ENCODE data around the gene PRRG1. TPM values are rescaled to one million over a fixed set of nuclear protein-coding genes. Genes with fewer than 3 reads are reported as not detected.
"Not testable (repeated sequence)": the region's sequence is repeated elsewhere in the genome, so short reads cannot be mapped to it uniquely, and the experiment has no call there.

The PRRG1 gene
- total RNA-seq, 2 experiments from 2014 or later, result not detected

- peaks cover 1% of the 10 kb centered on the region for H3K9me3 Mint-ChIP-seq
- intact Hi-C loops (cut with micrococcal nuclease), result no loop called here
- H3K4me1 Mint-ChIP-seq (ENCODE audit: low read depth), result no peaks in the 10 kb centered on the region
- CTCF ChIA-PET, result no interaction called here
- no peak overlapping the region for H3K4me3 Mint-ChIP-seq
- no peaks in the 10 kb centered on the region for H3K36me3 Mint-ChIP-seq (ENCODE audit: low read depth)
- DNase-seq, result no peak
- peaks cover 4% of the 10 kb centered on the region for H3K27me3 Mint-ChIP-seq (ENCODE audit: low read depth)
- no peak overlapping the region for H3K27ac Mint-ChIP-seq
These were observed 105.5 kb downstream of the PRRG1 start for GRCh38 chrX:37454537-37455285.

GRCh38 chrX:37455381-37455780 lies 106.2 kb downstream of the PRRG1 start:
- CTCF ChIA-PET, result no interaction called here
- intact Hi-C loops (cut with micrococcal nuclease), result no loop called here
- Mint-ChIP-seq H3K4me1 (ENCODE audit: low read depth) (no peaks in the 10 kb centered on the region), H3K9me3 (peaks cover 1% of the 10 kb centered on the region), H3K36me3 (ENCODE audit: low read depth) (no peaks in the 10 kb centered on the region), H3K27me3 (ENCODE audit: low read depth) (peaks cover 6% of the 10 kb centered on the region), H3K27ac (no peak overlapping the region), H3K4me3 (no peak overlapping the region)
- no peak for DNase-seq

GRCh38 chrX:37460285-37460684 lies 111.1 kb downstream of the PRRG1 start:
- DNase-seq; H3K27me3 Mint-ChIP-seq (ENCODE audit: low read depth); H3K9me3 Mint-ChIP-seq; H3K4me3 Mint-ChIP-seq; H3K36me3 Mint-ChIP-seq (ENCODE audit: low read depth); intact Hi-C loops (cut with micrococcal nuclease); CTCF ChIA-PET; H3K4me1 Mint-ChIP-seq (ENCODE audit: low read depth); H3K27ac Mint-ChIP-seq: not testable (repeated sequence)

GRCh38 chrX:37462346-37462745 lies 113.2 kb downstream of the PRRG1 start:
- no peaks in the 10 kb centered on the region for H3K36me3 Mint-ChIP-seq (ENCODE audit: low read depth)
- DNase-seq, result no peak
- intact Hi-C loops (cut with micrococcal nuclease), result no loop called here
- no peak overlapping the region for H3K27ac Mint-ChIP-seq
- H3K9me3 Mint-ChIP-seq, result peaks cover 1% of the 10 kb centered on the region
- CTCF ChIA-PET, result no interaction called here
- peaks cover 6% of the 10 kb centered on the region for H3K27me3 Mint-ChIP-seq (ENCODE audit: low read depth)
- H3K4me1 Mint-ChIP-seq (ENCODE audit: low read depth), result no peaks in the 10 kb centered on the region
- H3K4me3 Mint-ChIP-seq, result no peak overlapping the region

- no peaks in the 10 kb centered on the region for H3K36me3 Mint-ChIP-seq (ENCODE audit: low read depth)
- no peaks in the 10 kb centered on the region for H3K4me1 Mint-ChIP-seq (ENCODE audit: low read depth)
- no peaks in the 10 kb centered on the region for H3K9me3 Mint-ChIP-seq
- no peak for DNase-seq
- intact Hi-C loops (cut with micrococcal nuclease), result no loop called here
- CTCF ChIA-PET, result no interaction called here
- H3K4me3 Mint-ChIP-seq, result no peak overlapping the region
- H3K27me3 Mint-ChIP-seq (ENCODE audit: low read depth), result no peaks in the 10 kb centered on the region
- H3K27ac Mint-ChIP-seq, result no peak overlapping the region
These were observed 119.1 kb downstream of the PRRG1 start for GRCh38 chrX:37468124-37468739.

- H3K36me3 Mint-ChIP-seq (ENCODE audit: low read depth), result no peaks in the 10 kb centered on the region
- H3K4me3 Mint-ChIP-seq, result no peak overlapping the region
- H3K4me1 Mint-ChIP-seq (ENCODE audit: low read depth), result no peaks in the 10 kb centered on the region
- H3K9me3 Mint-ChIP-seq, result no peaks in the 10 kb centered on the region
- H3K27ac Mint-ChIP-seq, result no peak overlapping the region
- CTCF ChIA-PET, result no interaction called here
- intact Hi-C loops (cut with micrococcal nuclease), result no loop called here
- no peaks in the 10 kb centered on the region for H3K27me3 Mint-ChIP-seq (ENCODE audit: low read depth)
- no peak for DNase-seq
These were observed 121.5 kb downstream of the PRRG1 start for GRCh38 chrX:37470711-37471110.

GRCh38 chrX:37472836-37473235 lies 123.7 kb downstream of the PRRG1 start:
- H3K9me3 Mint-ChIP-seq, result no peaks in the 10 kb centered on the region

GRCh38 chrX:37474478-37474877 lies 125.3 kb downstream of the PRRG1 start:
- no peak overlapping the region for H3K27ac Mint-ChIP-seq
- no peaks in the 10 kb centered on the region for H3K9me3 Mint-ChIP-seq
- intact Hi-C loops (cut with micrococcal nuclease), result no loop called here
- H3K27me3 Mint-ChIP-seq (ENCODE audit: low read depth), result peaks cover 2% of the 10 kb centered on the region
- CTCF ChIA-PET, result no interaction called here
- no peak for DNase-seq
- H3K4me3 Mint-ChIP-seq, result no peak overlapping the region
- H3K4me1 Mint-ChIP-seq (ENCODE audit: low read depth), result no peaks in the 10 kb centered on the region
- no peaks in the 10 kb centered on the region for H3K36me3 Mint-ChIP-seq (ENCODE audit: low read depth)

More at GRCh38 chrX:37472836-37473235, 123.7 kb downstream of the PRRG1 start:
- CTCF ChIA-PET, result no interaction called here
- peaks cover 2% of the 10 kb centered on the region for H3K27me3 Mint-ChIP-seq (ENCODE audit: low read depth)
- H3K27ac Mint-ChIP-seq, result no peak overlapping the region
- no peak for DNase-seq
- H3K36me3 Mint-ChIP-seq (ENCODE audit: low read depth), result no peaks in the 10 kb centered on the region
- H3K4me3 Mint-ChIP-seq, result no peak overlapping the region
- H3K4me1 Mint-ChIP-seq (ENCODE audit: low read depth), result no peaks in the 10 kb centered on the region
- intact Hi-C loops (cut with micrococcal nuclease), result no loop called here

- no peak for DNase-seq
- no peak overlapping the region for H3K4me3 Mint-ChIP-seq
- CTCF ChIA-PET, result no interaction called here
- no peaks in the 10 kb centered on the region for H3K4me1 Mint-ChIP-seq (ENCODE audit: low read depth)
- peaks cover 2% of the 10 kb centered on the region for H3K27me3 Mint-ChIP-seq (ENCODE audit: low read depth)
- intact Hi-C loops (cut with micrococcal nuclease), result no loop called here
- H3K9me3 Mint-ChIP-seq, result no peaks in the 10 kb centered on the region
- no peaks in the 10 kb centered on the region for H3K36me3 Mint-ChIP-seq (ENCODE audit: low read depth)
- H3K27ac Mint-ChIP-seq, result no peak overlapping the region
These were observed 127.5 kb downstream of the PRRG1 start for GRCh38 chrX:37476571-37477170.

GRCh38 chrX:37484335-37484734 lies 135.2 kb downstream of the PRRG1 start:
- H3K4me3 Mint-ChIP-seq; H3K9me3 Mint-ChIP-seq; H3K4me1 Mint-ChIP-seq (ENCODE audit: low read depth); intact Hi-C loops (cut with micrococcal nuclease); H3K27me3 Mint-ChIP-seq (ENCODE audit: low read depth); DNase-seq; H3K36me3 Mint-ChIP-seq (ENCODE audit: low read depth); H3K27ac Mint-ChIP-seq; CTCF ChIA-PET: not testable (repeated sequence)

- no peak for DNase-seq
- intact Hi-C loops (cut with micrococcal nuclease), result no loop called here
- Mint-ChIP-seq H3K36me3 (ENCODE audit: low read depth) (no peaks in the 10 kb centered on the region), H3K4me3 (no peak overlapping the region), H3K9me3 (no peaks in the 10 kb centered on the region), H3K27ac (no peak overlapping the region), H3K27me3 (ENCODE audit: low read depth) (no peaks in the 10 kb centered on the region), H3K4me1 (ENCODE audit: low read depth) (no peaks in the 10 kb centered on the region)
- CTCF ChIA-PET, result no interaction called here
These were observed 136.3 kb downstream of the PRRG1 start for GRCh38 chrX:37485429-37485828.

- CTCF ChIA-PET, result no interaction called here
- DNase-seq, result no peak
- Mint-ChIP-seq H3K27me3 (ENCODE audit: low read depth) (no peaks in the 10 kb centered on the region), H3K4me3 (no peak overlapping the region), H3K9me3 (no peaks in the 10 kb centered on the region), H3K36me3 (ENCODE audit: low read depth) (no peaks in the 10 kb centered on the region), H3K4me1 (ENCODE audit: low read depth) (no peaks in the 10 kb centered on the region), H3K27ac (no peak overlapping the region)
- intact Hi-C loops (cut with micrococcal nuclease), result no loop called here
These were observed 138.1 kb downstream of the PRRG1 start for GRCh38 chrX:37487271-37487670.

- Mint-ChIP-seq H3K27me3 (ENCODE audit: low read depth) (no peaks in the 10 kb centered on the region), H3K9me3 (no peaks in the 10 kb centered on the region), H3K36me3 (ENCODE audit: low read depth) (no peaks in the 10 kb centered on the region), H3K27ac (no peak overlapping the region), H3K4me1 (ENCODE audit: low read depth) (no peaks in the 10 kb centered on the region), H3K4me3 (no peak overlapping the region)
- intact Hi-C loops (cut with micrococcal nuclease), result no loop called here
- CTCF ChIA-PET, result no interaction called here
- DNase-seq, result no peak
These were observed 139.2 kb downstream of the PRRG1 start for GRCh38 chrX:37488323-37488722.
